Neural progenitor cell (in vitro differentiated cells): ENCODE measurements around the gene PRRC2B. TPM values are rescaled to one million over a fixed set of nuclear protein-coding genes. Genes with fewer than 3 reads are reported as not detected.

ENCODE experiments used
- DNase-seq: peaks from one replicate; pipeline ENCODE4 v3.0.0-alpha.2; 2016; ENCODE audit warnings: low spot score
- H2AFZ ChIP-seq: fragments of 200-600 bp; sonication (generic); replicated peaks from 2 replicates; pipeline ENCODE4 v1.6.1; 2016; ENCODE audit warnings: antibody characterized with exemption
- H3F3A ChIP-seq: fragments of 200-600 bp; sonication (generic); 2 replicates; pipeline ENCODE4 v1.6.1; 2016; ENCODE audit warnings: antibody characterized with exemption, low read depth
- H3K27ac ChIP-seq: fragments of 200-600 bp; sonication (generic); 2 replicates; pipeline ENCODE4 v1.5.1; 2016; ENCODE audit warnings: mild to moderate bottlenecking
- H3K27me3 ChIP-seq: fragments of 200-600 bp; sonication (generic); 2 replicates; pipeline ENCODE4 v1.6.1; 2016; ENCODE audit warnings: mild to moderate bottlenecking, moderate library complexity
- H3K36me3 ChIP-seq: fragments of 200-600 bp; sonication (generic); 2 replicates; pipeline ENCODE4 v1.5.1; 2016
- H3K4me1 ChIP-seq: fragments of 200-600 bp; sonication (generic); 2 replicates; pipeline ENCODE4 v1.6.1; 2016; ENCODE audit warnings: mixed run types
- H3K4me2 ChIP-seq: fragments of 200-600 bp; sonication (generic); 2 replicates; pipeline ENCODE4 v1.6.1; 2016
- H3K4me3 ChIP-seq: fragments of 200-600 bp; sonication (generic); 2 replicates; pipeline ENCODE4 v1.5.1; 2016
- H3K79me2 ChIP-seq: fragments of 200-600 bp; sonication (generic); 2 replicates; pipeline ENCODE4 v1.6.1; 2016; ENCODE audit warnings: low read depth
- H3K9ac ChIP-seq: fragments of 200-600 bp; sonication (generic); 2 replicates; pipeline ENCODE4 v1.6.1; 2016
- H3K9me3 ChIP-seq: fragments of 200-600 bp; sonication (generic); 2 replicates; pipeline ENCODE4 v1.5.1; 2016; ENCODE audit warnings: low read depth
- H4K20me1 ChIP-seq: fragments of 200-600 bp; sonication (generic); 2 replicates; pipeline ENCODE4 v1.6.1; 2016; ENCODE audit warnings: low read depth
- H3K27ac Mint-ChIP-seq: 3 replicates; pipeline ENCODE4 v1.8.0; 2021; ENCODE audit warnings: mixed read lengths
- H3K27me3 Mint-ChIP-seq: 2 replicates; pipeline ENCODE4 v1.8.0; 2022; ENCODE audit warnings: low read depth, mild to moderate bottlenecking, inconsistent platforms, moderate library complexity, mixed read lengths; ENCODE audit not compliant: insufficient read depth
- H3K36me3 Mint-ChIP-seq: 3 replicates; pipeline ENCODE4 v1.8.0; 2021; ENCODE audit warnings: mixed read lengths
- H3K4me1 Mint-ChIP-seq: 3 replicates; pipeline ENCODE4 v1.8.0; 2021; ENCODE audit warnings: mixed read lengths
- H3K4me3 Mint-ChIP-seq: 3 replicates; pipeline ENCODE4 v1.8.0; 2021; ENCODE audit warnings: mild to moderate bottlenecking, moderate library complexity, mixed read lengths
- H3K9me3 Mint-ChIP-seq: 3 replicates; pipeline ENCODE4 v1.8.0; 2020; ENCODE audit warnings: mixed read lengths
- EZH2 ChIP-seq: fragments of 200-600 bp; sonication (generic); IDR thresholded peaks from 2 replicates; pipeline ENCODE4 v1.6.1; 2017; ENCODE audit warnings: antibody characterized with exemption, mild to moderate bottlenecking, moderate library complexity
- EZH2phosphoT487 ChIP-seq: fragments of 200-600 bp; sonication (generic); IDR thresholded peaks from 2 replicates; pipeline ENCODE4 v1.6.1; 2017; ENCODE audit warnings: antibody characterized with exemption
- total RNA-seq: library from RNA; depleted of rRNA; stranded (reverse); fragments of >200 nt; gene quantifications from 2 replicates; pipeline ENCODE4 v1.2.3, GENCODE V29; 2015; ENCODE audit warnings: low replicate concordance
- TF ChIP-seq, protein P1 (sequence below): fragments of 200-600 bp; sonication (generic); IDR thresholded peaks from 2 replicates; pipeline ENCODE4 v1.5.1; 2017; ENCODE audit warnings: antibody characterized with exemption, mild to moderate bottlenecking

The PRRC2B gene
- total RNA-seq, 1 donor from 2014 or later, result 139 TPM

DNA sequence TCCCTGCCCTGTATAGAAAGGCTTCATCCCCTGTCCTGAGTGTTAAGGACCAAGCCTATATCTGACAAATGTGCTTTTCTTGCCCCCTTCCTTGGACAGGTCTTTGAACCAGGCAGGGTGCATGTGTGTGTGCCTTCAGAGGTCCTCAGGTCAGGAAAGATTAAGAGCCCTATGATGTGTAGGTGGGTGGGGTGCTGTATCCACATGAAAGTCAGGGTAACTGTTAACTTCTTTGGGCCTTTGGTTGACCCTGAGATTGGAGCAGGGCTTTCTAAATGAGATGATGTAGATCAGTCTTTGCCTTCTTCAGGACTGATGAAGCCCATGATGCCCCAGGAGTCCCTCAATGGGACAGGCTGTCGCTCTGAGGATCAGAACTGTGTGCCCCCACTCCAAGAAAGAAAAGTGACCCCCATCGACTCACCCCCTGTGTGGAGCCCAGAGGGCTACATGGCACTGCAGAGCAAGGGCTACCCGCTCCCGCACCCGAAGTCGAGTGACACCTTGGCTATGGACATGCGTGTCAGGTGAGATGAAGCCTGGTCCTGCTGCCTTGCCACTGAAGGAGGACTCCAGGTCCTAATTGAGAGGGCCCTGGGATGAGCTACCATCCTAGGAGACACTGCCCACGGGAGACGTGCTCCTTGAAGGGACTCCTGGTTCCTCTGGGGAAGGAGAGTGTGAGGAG lies 79.5 kb downstream of the PRRC2B start:
- H3K27ac ChIP-seq, result peak overlapping the region; percentile 53
- H3K4me3 Mint-ChIP-seq, result no peak overlapping the region

DNA sequence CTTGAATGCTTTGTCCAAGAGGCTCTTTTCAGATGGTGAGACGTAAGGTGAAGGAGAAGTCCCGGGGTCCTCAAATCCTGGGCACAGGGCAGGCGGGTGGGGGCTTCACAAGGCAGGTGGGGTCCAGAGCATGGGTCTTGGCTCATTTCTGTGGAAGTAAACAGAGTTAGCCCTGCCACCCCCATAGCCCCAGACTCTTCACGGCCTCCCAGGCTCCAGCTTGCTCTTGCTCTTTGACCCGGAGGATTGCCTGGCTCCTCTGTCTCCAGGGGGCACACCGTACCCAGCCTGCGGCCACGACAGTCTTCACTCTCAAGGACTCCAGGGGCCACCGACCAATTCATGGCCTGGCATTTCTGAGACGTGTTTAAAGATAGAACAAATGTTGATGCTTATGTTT lies 80.0 kb downstream of the PRRC2B start:
- peaks cover 38% of the 10 kb centered on the region for H3F3A ChIP-seq
- Mint-ChIP-seq H3K36me3 (peaks cover 46% of the 10 kb centered on the region), H3K4me1 (no peaks in the 10 kb centered on the region), H3K9me3 (no peaks in the 10 kb centered on the region), H3K27ac (no peak overlapping the region), H3K4me3 (no peak overlapping the region), H3K27me3 (peaks cover 5% of the 10 kb centered on the region)
- H2AFZ ChIP-seq, result no peak overlapping the region
- H4K20me1 ChIP-seq, result peaks cover 97% of the 10 kb centered on the region
- no peaks in the 10 kb centered on the region for H3K9me3 ChIP-seq
- TF ChIP-seq EZH2phosphoT487 (no peak), EZH2 (no peak)
- TF ChIP-seq, protein P1, sequence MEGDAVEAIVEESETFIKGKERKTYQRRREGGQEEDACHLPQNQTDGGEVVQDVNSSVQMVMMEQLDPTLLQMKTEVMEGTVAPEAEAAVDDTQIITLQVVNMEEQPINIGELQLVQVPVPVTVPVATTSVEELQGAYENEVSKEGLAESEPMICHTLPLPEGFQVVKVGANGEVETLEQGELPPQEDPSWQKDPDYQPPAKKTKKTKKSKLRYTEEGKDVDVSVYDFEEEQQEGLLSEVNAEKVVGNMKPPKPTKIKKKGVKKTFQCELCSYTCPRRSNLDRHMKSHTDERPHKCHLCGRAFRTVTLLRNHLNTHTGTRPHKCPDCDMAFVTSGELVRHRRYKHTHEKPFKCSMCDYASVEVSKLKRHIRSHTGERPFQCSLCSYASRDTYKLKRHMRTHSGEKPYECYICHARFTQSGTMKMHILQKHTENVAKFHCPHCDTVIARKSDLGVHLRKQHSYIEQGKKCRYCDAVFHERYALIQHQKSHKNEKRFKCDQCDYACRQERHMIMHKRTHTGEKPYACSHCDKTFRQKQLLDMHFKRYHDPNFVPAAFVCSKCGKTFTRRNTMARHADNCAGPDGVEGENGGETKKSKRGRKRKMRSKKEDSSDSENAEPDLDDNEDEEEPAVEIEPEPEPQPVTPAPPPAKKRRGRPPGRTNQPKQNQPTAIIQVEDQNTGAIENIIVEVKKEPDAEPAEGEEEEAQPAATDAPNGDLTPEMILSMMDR, result no peak
- no peaks in the 10 kb centered on the region for H3K4me1 ChIP-seq
- no peak for DNase-seq
- peaks cover 64% of the 10 kb centered on the region for H3K79me2 ChIP-seq
- H3K9ac ChIP-seq, result no peak overlapping the region
- H3K36me3 ChIP-seq, result peaks cover 17% of the 10 kb centered on the region
- H3K27me3 ChIP-seq, result no peaks in the 10 kb centered on the region
- no peak overlapping the region for H3K4me2 ChIP-seq
- H3K4me3 ChIP-seq, result no peak overlapping the region
- peak overlapping the region; percentile 53 for H3K27ac ChIP-seq

More for the DNA sequence above, 79.5 kb downstream of the PRRC2B start:
- Histone ChIP-seq H2AFZ (no peak overlapping the region), H3K27me3 (no peaks in the 10 kb centered on the region), H3K4me1 (no peaks in the 10 kb centered on the region), H4K20me1 (peaks cover 97% of the 10 kb centered on the region), H3K9me3 (no peaks in the 10 kb centered on the region), H3K9ac (no peak overlapping the region), H3K79me2 (peaks cover 65% of the 10 kb centered on the region), H3K4me3 (no peak overlapping the region), H3K4me2 (no peak overlapping the region), H3K36me3 (peaks cover 17% of the 10 kb centered on the region), H3F3A (peaks cover 43% of the 10 kb centered on the region)
- Mint-ChIP-seq H3K27ac (no peak overlapping the region), H3K4me1 (no peaks in the 10 kb centered on the region), H3K9me3 (no peaks in the 10 kb centered on the region), H3K36me3 (peaks cover 46% of the 10 kb centered on the region), H3K27me3 (peaks cover 2% of the 10 kb centered on the region)
- TF ChIP-seq, protein P1, result no peak
- TF ChIP-seq EZH2phosphoT487, result no peak
- no peak for TF ChIP-seq EZH2
- no peak for DNase-seq

DNA sequence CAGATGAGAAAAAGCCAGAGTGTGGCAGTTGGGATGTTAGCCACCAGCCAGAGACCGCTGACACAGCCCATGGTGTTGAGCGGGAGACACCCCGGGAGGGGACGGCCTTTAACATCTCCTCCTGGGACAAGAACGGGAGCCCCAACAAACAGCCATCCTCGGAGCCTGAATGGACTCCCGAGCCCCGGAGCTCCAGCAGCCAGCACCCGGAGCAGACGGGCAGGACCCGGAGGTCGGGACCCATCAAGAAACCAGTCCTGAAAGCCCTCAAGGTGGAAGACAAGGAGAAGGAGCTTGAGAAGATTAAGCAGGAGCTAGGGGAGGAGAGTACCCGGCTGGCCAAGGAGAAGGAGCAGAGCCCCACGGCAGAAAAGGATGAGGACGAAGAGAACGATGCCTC lies 80.8 kb downstream of the PRRC2B start:
- Mint-ChIP-seq H3K27ac (no peak overlapping the region), H3K36me3 (peaks cover 48% of the 10 kb centered on the region), H3K27me3 (peaks cover 8% of the 10 kb centered on the region), H3K9me3 (no peaks in the 10 kb centered on the region), H3K4me3 (no peak overlapping the region), H3K4me1 (no peaks in the 10 kb centered on the region)
- H3K9ac ChIP-seq, result no peak overlapping the region
- peaks cover 35% of the 10 kb centered on the region for H3F3A ChIP-seq
- no peak for DNase-seq
- no peak overlapping the region for H3K27ac ChIP-seq
- peaks cover 24% of the 10 kb centered on the region for H3K36me3 ChIP-seq
- peaks cover 99% of the 10 kb centered on the region for H4K20me1 ChIP-seq
- H3K27me3 ChIP-seq, result no peaks in the 10 kb centered on the region
- H3K79me2 ChIP-seq, result peaks cover 64% of the 10 kb centered on the region
- TF ChIP-seq, protein P1, result no peak
- TF ChIP-seq EZH2phosphoT487, result no peak
- no peak for TF ChIP-seq EZH2
- H3K4me3 ChIP-seq, result no peak overlapping the region
- H2AFZ ChIP-seq, result no peak overlapping the region
- H3K9me3 ChIP-seq, result no peaks in the 10 kb centered on the region
- H3K4me2 ChIP-seq, result no peak overlapping the region
- H3K4me1 ChIP-seq, result no peaks in the 10 kb centered on the region
